GM12878 (cell line): ENCODE data around the gene RBM6.

Experiments
- ASH2L ChIP-seq: fragments of 300-600, 200-600 bp; sonication (generic); IDR thresholded peaks from 2 replicates; pipeline ENCODE4 v1.6.1; 2017; ENCODE audit warnings: low read depth, mild to moderate bottlenecking, borderline replicate concordance
- BRCA1 ChIP-seq: IDR thresholded peaks from 2 replicates; pipeline ENCODE4 v1.6.1; 2011; ENCODE audit warnings: low read depth, low read length, improper control_type of control experiment
- E2F4 ChIP-seq: IDR thresholded peaks from 2 replicates; pipeline ENCODE4 v1.6.1; 2012; ENCODE audit warnings: low read depth, low read length, improper control_type of control experiment
- EP300 ChIP-seq, 2 experiments: fragments of 150-350 bp in 1 of 2; IDR thresholded peaks; 2 replicates each; pipeline ENCODE4 v1.6.1; 2011 to 2012; ENCODE audit warnings: low read depth in 2 of 2, low read length in 2 of 2, borderline replicate concordance in 1 of 2, improper control_type of control experiment in 1 of 2, inconsistent platforms in 1 of 2; ENCODE audit not compliant: control insufficient read depth in 1 of 2
- NFXL1 ChIP-seq: fragments of 450-650 bp; IDR thresholded peaks from 2 replicates; pipeline ENCODE4 v1.6.1; 2017; ENCODE audit warnings: antibody characterized with exemption, mild to moderate bottlenecking, borderline replicate concordance
- POLR2A ChIP-seq: IDR thresholded peaks from 2 replicates; pipeline ENCODE4 v1.6.1; 2011; ENCODE audit warnings: low read depth, mild to moderate bottlenecking, low read length
- RELA ChIP-seq: fragments of 450-650 bp; IDR thresholded peaks from 2 replicates; pipeline ENCODE4 v1.8.0; 2014; ENCODE audit warnings: borderline replicate concordance; ENCODE audit not compliant: partially characterized antibody
- SMC3 ChIP-seq: IDR thresholded peaks from 2 replicates; pipeline ENCODE4 v1.6.1; 2011; ENCODE audit warnings: low read length, improper control_type of control experiment, borderline replicate concordance
- TF ChIP-seq, protein P1 (sequence below), 3 experiments: IDR thresholded peaks in 2 of 3; conservative IDR thresholded peaks in 1 of 3; 2 replicates each; pipeline ENCODE4 v1.5.1; 2011; ENCODE audit warnings: low read depth in 3 of 3, low read length in 3 of 3, mild to moderate bottlenecking in 3 of 3, control low read depth in 2 of 3, moderate library complexity in 2 of 3, inconsistent platforms in 1 of 3, mixed read lengths in 1 of 3; ENCODE audit not compliant: control insufficient read depth in 2 of 3, insufficient read depth in 1 of 3; ENCODE audit errors: extremely low read depth in 1 of 3
- TF ChIP-seq, protein P2 (sequence below): fragments of 450-650 bp; IDR thresholded peaks from 2 replicates; pipeline ENCODE4 v1.6.1; 2018; ENCODE audit warnings: borderline replicate concordance, mild to moderate bottlenecking; ENCODE audit not compliant: partially characterized antibody

GRCh38 chr3:49952924-49953323, 13.0 kb downstream of the RBM6 start:
- TF ChIP-seq, protein P1, sequence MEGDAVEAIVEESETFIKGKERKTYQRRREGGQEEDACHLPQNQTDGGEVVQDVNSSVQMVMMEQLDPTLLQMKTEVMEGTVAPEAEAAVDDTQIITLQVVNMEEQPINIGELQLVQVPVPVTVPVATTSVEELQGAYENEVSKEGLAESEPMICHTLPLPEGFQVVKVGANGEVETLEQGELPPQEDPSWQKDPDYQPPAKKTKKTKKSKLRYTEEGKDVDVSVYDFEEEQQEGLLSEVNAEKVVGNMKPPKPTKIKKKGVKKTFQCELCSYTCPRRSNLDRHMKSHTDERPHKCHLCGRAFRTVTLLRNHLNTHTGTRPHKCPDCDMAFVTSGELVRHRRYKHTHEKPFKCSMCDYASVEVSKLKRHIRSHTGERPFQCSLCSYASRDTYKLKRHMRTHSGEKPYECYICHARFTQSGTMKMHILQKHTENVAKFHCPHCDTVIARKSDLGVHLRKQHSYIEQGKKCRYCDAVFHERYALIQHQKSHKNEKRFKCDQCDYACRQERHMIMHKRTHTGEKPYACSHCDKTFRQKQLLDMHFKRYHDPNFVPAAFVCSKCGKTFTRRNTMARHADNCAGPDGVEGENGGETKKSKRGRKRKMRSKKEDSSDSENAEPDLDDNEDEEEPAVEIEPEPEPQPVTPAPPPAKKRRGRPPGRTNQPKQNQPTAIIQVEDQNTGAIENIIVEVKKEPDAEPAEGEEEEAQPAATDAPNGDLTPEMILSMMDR (IDR thresholded peaks at IDR 0.05 in 2 of 3, conservative IDR thresholded peaks at IDR 0.05 in 1 of 3; ENCODE audit: control insufficient read depth in 2 of 3, extremely low read depth in 1 of 3, insufficient read depth in 1 of 3, low read depth in 3 of 3, low read length in 3 of 3) = no peak
- TF ChIP-seq BRCA1 = no peak
- TF ChIP-seq EP300 (IDR thresholded peaks at IDR 0.05; ENCODE audit: borderline replicate concordance in 1 of 2, control insufficient read depth in 1 of 2, low read depth in 2 of 2, low read length in 2 of 2) = no peak
- TF ChIP-seq NFXL1 = no peak
- no peak for TF ChIP-seq POLR2A
- no peak for TF ChIP-seq ASH2L
- no peak for TF ChIP-seq SMC3
- TF ChIP-seq, protein P2, sequence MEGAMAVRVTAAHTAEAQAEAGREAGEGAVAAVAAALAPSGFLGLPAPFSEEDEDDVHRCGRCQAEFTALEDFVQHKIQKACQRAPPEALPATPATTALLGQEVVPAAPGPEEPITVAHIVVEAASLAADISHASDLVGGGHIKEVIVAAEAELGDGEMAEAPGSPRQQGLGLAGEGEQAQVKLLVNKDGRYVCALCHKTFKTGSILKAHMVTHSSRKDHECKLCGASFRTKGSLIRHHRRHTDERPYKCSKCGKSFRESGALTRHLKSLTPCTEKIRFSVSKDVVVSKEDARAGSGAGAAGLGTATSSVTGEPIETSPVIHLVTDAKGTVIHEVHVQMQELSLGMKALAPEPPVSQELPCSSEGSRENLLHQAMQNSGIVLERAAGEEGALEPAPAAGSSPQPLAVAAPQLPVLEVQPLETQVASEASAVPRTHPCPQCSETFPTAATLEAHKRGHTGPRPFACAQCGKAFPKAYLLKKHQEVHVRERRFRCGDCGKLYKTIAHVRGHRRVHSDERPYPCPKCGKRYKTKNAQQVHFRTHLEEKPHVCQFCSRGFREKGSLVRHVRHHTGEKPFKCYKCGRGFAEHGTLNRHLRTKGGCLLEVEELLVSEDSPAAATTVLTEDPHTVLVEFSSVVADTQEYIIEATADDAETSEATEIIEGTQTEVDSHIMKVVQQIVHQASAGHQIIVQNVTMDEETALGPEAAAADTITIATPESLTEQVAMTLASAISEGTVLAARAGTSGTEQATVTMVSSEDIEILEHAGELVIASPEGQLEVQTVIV = no peak
- no peak for TF ChIP-seq RELA
- TF ChIP-seq E2F4 = no peak
